SU-DHL-6 (cell line): ENCODE data around the gene THSD4.
"Not testable (repeated sequence)": the region's sequence is repeated elsewhere in the genome, so short reads cannot be mapped to it uniquely, and the experiment has no call there.

Experiments used
- H2AFZ ChIP-seq: fragments of 200-600 bp; sonication (generic); 2 replicates; pipeline ENCODE4 v1.6.1; 2014; ENCODE audit warnings: low read depth, mild to moderate bottlenecking, moderate library complexity, mixed read lengths, antibody characterized with exemption, low read length; ENCODE audit not compliant: severe bottlenecking
- H3F3A ChIP-seq: fragments of 200-600 bp; shearing (Covaris generic); 2 replicates; pipeline ENCODE4 v1.6.0; 2016; ENCODE audit warnings: antibody characterized with exemption, mild to moderate bottlenecking; ENCODE audit not compliant: insufficient read depth
- H3K27ac ChIP-seq: fragments of 200-600 bp; sonication (generic); 2 replicates; pipeline ENCODE4 v1.5.1; 2016; ENCODE audit warnings: low read depth, mild to moderate bottlenecking, low read length, moderate library complexity, mixed read lengths
- H3K27me3 ChIP-seq: fragments of 200-600 bp; sonication (generic), shearing (Covaris generic); 2 replicates; pipeline ENCODE4 v1.6.0; 2014; ENCODE audit warnings: mild to moderate bottlenecking, low read length
- H3K36me3 ChIP-seq: fragments of 200-600 bp; sonication (generic); 2 replicates; pipeline ENCODE4 v1.6.1; 2014; ENCODE audit warnings: mild to moderate bottlenecking, low read length, mixed read lengths
- H3K4me2 ChIP-seq: fragments of 300-600, 200-600 bp; shearing (Covaris generic), sonication (generic); 2 replicates; pipeline ENCODE4 v1.6.0; 2014; ENCODE audit warnings: low read length, low read depth, mild to moderate bottlenecking; ENCODE audit not compliant: poor library complexity, severe bottlenecking
- H3K4me3 ChIP-seq: fragments of 200-600 bp; sonication (generic); 2 replicates; pipeline ENCODE4 v1.5.1; 2014; ENCODE audit warnings: antibody characterized with exemption, low read length, mild to moderate bottlenecking, mixed read lengths; ENCODE audit not compliant: insufficient read depth, poor library complexity, severe bottlenecking
- H3K79me2 ChIP-seq: fragments of 200-600 bp; sonication (generic); 2 replicates; pipeline ENCODE4 v1.6.1; 2014; ENCODE audit warnings: mild to moderate bottlenecking, low read length, moderate library complexity; ENCODE audit not compliant: insufficient read depth
- H3K9ac ChIP-seq: fragments of 200-600 bp; sonication (generic); 2 replicates; pipeline ENCODE4 v1.7.0; 2014; ENCODE audit warnings: mild to moderate bottlenecking, low read length
- H3K9me2 ChIP-seq: fragments of 200-600 bp; sonication (generic); replicated peaks from 2 replicates; pipeline ENCODE4 v1.6.1; 2014; ENCODE audit warnings: low read length; ENCODE audit not compliant: insufficient read depth
- H3K9me3 ChIP-seq: fragments of 200-600 bp; sonication (generic); 2 replicates; pipeline ENCODE4 v1.6.1; 2014; ENCODE audit warnings: low read length, mixed read lengths; ENCODE audit not compliant: insufficient read depth
- H4K20me1 ChIP-seq: fragments of 200-600 bp; sonication (generic); 2 replicates; pipeline ENCODE4 v1.6.1; 2014; ENCODE audit warnings: low read depth, mild to moderate bottlenecking, antibody characterized with exemption, low read length, moderate library complexity, mixed read lengths
- CTCF ChIP-seq: fragments of 200-600 bp; sonication (generic); IDR thresholded peaks from one replicate; pipeline ENCODE4 v1.5.1; 2017; ENCODE audit warnings: antibody characterized with exemption, mild to moderate bottlenecking, low read length, moderate library complexity; ENCODE audit not compliant: insufficient read depth, poor library complexity, severe bottlenecking
- EZH2phosphoT487 ChIP-seq: fragments of 200-600 bp; sonication (generic), shearing (Covaris generic); conservative IDR thresholded peaks from 2 replicates; pipeline ENCODE4 v1.6.1; 2018; ENCODE audit warnings: mild to moderate bottlenecking, antibody characterized with exemption, low read length, moderate library complexity, mixed read lengths

The THSD4 gene

GRCh38 chr15:71160976-71161375, 45.7 kb downstream of the THSD4 start:
- no peaks in the 10 kb centered on the region for H3F3A ChIP-seq
- H3K9ac ChIP-seq = no peak overlapping the region
- H3K9me2 ChIP-seq = no peaks in the 10 kb centered on the region
- no peak overlapping the region for H2AFZ ChIP-seq
- H3K4me3 ChIP-seq = no peak overlapping the region
- TF ChIP-seq EZH2phosphoT487 = no peak
- TF ChIP-seq CTCF = no peak
- H3K27ac ChIP-seq = no peak overlapping the region
- H3K36me3 ChIP-seq = no peaks in the 10 kb centered on the region
- no peaks in the 10 kb centered on the region for H3K9me3 ChIP-seq
- H4K20me1 ChIP-seq = no peaks in the 10 kb centered on the region
- no peaks in the 10 kb centered on the region for H3K79me2 ChIP-seq
- no peaks in the 10 kb centered on the region for H3K27me3 ChIP-seq
- H3K4me2 ChIP-seq = no peak overlapping the region

GRCh38 chr15:71162309-71162708, 47.0 kb downstream of the THSD4 start:
- no peaks in the 10 kb centered on the region for H3K27me3 ChIP-seq
- no peaks in the 10 kb centered on the region for H3F3A ChIP-seq
- TF ChIP-seq CTCF (no peak), EZH2phosphoT487 (no peak)

DNA sequence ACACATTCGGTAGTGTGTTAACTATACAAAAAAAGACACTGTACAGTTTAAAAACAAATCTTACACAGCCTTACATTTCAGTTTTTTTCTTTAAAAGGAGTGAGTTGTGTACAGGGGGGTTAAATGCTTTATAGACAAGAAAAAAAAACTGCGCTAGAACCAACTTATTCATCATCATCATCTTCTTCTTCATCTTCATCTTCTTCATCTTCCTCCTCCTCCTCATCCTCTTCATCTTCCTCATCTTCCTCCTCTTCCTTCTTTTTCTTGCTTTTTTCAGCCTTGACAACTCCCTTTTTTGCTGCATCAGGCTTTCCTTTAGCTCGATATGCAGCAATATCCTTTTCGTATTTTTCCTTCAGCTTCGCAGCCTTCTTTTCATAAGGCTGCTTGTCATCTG, 49.3 kb downstream of the THSD4 start:
- H3K4me2 ChIP-seq, H3K27me3 ChIP-seq, H4K20me1 ChIP-seq, H3K27ac ChIP-seq, H3K4me3 ChIP-seq, H3K9me3 ChIP-seq, H3K9ac ChIP-seq, H3K79me2 ChIP-seq, H2AFZ ChIP-seq, H3F3A ChIP-seq, H3K9me2 ChIP-seq, H3K36me3 ChIP-seq: not testable (repeated sequence)

More at GRCh38 chr15:71162309-71162708, 47.0 kb downstream of the THSD4 start:
- Histone ChIP-seq H3K36me3 (no peaks in the 10 kb centered on the region), H3K9me3 (no peaks in the 10 kb centered on the region), H3K27ac (no peak overlapping the region), H3K4me2 (no peak overlapping the region), H3K9me2 (0 out of 2 replicates have a peak, but pooled peaks cover 3% of the 10 kb centered on the region), H3K4me3 (no peak overlapping the region), H2AFZ (no peak overlapping the region), H4K20me1 (no peaks in the 10 kb centered on the region), H3K79me2 (no peaks in the 10 kb centered on the region), H3K9ac (no peak overlapping the region)

- no peaks in the 10 kb centered on the region for H3K36me3 ChIP-seq
- H3K27me3 ChIP-seq = no peaks in the 10 kb centered on the region
- no peaks in the 10 kb centered on the region for H3F3A ChIP-seq
- H3K79me2 ChIP-seq = no peaks in the 10 kb centered on the region
- peaks cover 12% of the 10 kb centered on the region; the same call in 1 of the 2 replicates for H3K9me3 ChIP-seq
- no peaks in the 10 kb centered on the region for H4K20me1 ChIP-seq
- no peak overlapping the region for H2AFZ ChIP-seq
- H3K27ac ChIP-seq = no peak overlapping the region
- TF ChIP-seq CTCF = no peak
- no peak for TF ChIP-seq EZH2phosphoT487
- no peak overlapping the region for H3K4me2 ChIP-seq
- no peak overlapping the region for H3K9ac ChIP-seq
- 0 out of 2 replicates have a peak, but pooled peaks cover 3% of the 10 kb centered on the region for H3K9me2 ChIP-seq
- no peak overlapping the region for H3K4me3 ChIP-seq
Observed at GRCh38 chr15:71167445-71168165, 52.3 kb downstream of the THSD4 start.
